Loucy (cell line): Measurements from ENCODE around the gene ZBTB18.

Experiments
- H2AFZ ChIP-seq: fragments of 200-600 bp; sonication (generic); 2 replicates; pipeline ENCODE4 v1.6.0; 2016; ENCODE audit warnings: antibody characterized with exemption, mild to moderate bottlenecking, low read length, moderate library complexity
- H3F3A ChIP-seq: fragments of 200-600 bp; 2 replicates; pipeline ENCODE4 v1.6.0; 2016; ENCODE audit warnings: antibody characterized with exemption, low read depth, mild to moderate bottlenecking
- H3K27me3 ChIP-seq: fragments of 200-600 bp; sonication (generic); 2 replicates; pipeline ENCODE4 v1.6.1; 2014; ENCODE audit warnings: low read length, mild to moderate bottlenecking; ENCODE audit not compliant: insufficient read depth, poor library complexity, severe bottlenecking
- H3K36me3 ChIP-seq: fragments of 200-600 bp; sonication (generic); 2 replicates; pipeline ENCODE4 v1.6.1; 2016; ENCODE audit warnings: low read length; ENCODE audit not compliant: insufficient read depth
- H3K4me1 ChIP-seq: fragments of 200-600 bp; sonication (generic); 2 replicates; pipeline ENCODE4 v1.5.1; 2014; ENCODE audit warnings: low read length, mild to moderate bottlenecking; ENCODE audit not compliant: insufficient read depth, poor library complexity, severe bottlenecking
- H3K4me2 ChIP-seq: fragments of 200-600 bp; sonication (generic); 2 replicates; pipeline ENCODE4 v1.6.0; 2014; ENCODE audit warnings: antibody characterized with exemption, low read length, low read depth, mild to moderate bottlenecking; ENCODE audit not compliant: poor library complexity, severe bottlenecking
- H3K4me3 ChIP-seq: fragments of 200-600 bp; sonication (generic); 2 replicates; pipeline ENCODE4 v1.5.1; 2014; ENCODE audit warnings: low read length, mild to moderate bottlenecking, mixed read lengths; ENCODE audit not compliant: poor library complexity, severe bottlenecking
- H3K79me2 ChIP-seq: fragments of 200-600 bp; sonication (generic); 2 replicates; pipeline ENCODE4 v1.6.1; 2014; ENCODE audit warnings: low read length; ENCODE audit not compliant: insufficient read depth
- H3K9ac ChIP-seq: fragments of 200-600 bp; sonication (generic); 2 replicates; pipeline ENCODE4 v1.6.0; 2014; ENCODE audit warnings: mild to moderate bottlenecking, low read depth, low read length, moderate library complexity; ENCODE audit not compliant: poor library complexity, severe bottlenecking
- H3K9me2 ChIP-seq: fragments of 200-600 bp; sonication (generic); replicated peaks from 2 replicates; pipeline ENCODE4 v1.6.1; 2016; ENCODE audit warnings: low read depth, low read length, mixed read lengths
- H3K9me3 ChIP-seq: fragments of 200-600 bp; sonication (generic); 2 replicates; pipeline ENCODE4 v1.6.1; 2014; ENCODE audit warnings: mild to moderate bottlenecking, antibody characterized with exemption, low read length, low read depth; ENCODE audit not compliant: insufficient read depth
- H4K20me1 ChIP-seq: fragments of 200-600 bp; sonication (generic); 2 replicates; pipeline ENCODE4 v1.6.0; 2014; ENCODE audit warnings: antibody characterized with exemption, low read length, mild to moderate bottlenecking; ENCODE audit not compliant: insufficient read depth, poor library complexity, severe bottlenecking
- CTCF ChIP-seq: fragments of 200-600 bp; sonication (generic); conservative IDR thresholded peaks from 2 replicates; pipeline ENCODE4 v1.5.1; 2014; ENCODE audit warnings: mild to moderate bottlenecking, antibody characterized with exemption, low read length
- EZH2phosphoT487 ChIP-seq: fragments of 200-600 bp; IDR thresholded peaks from 2 replicates; pipeline ENCODE4 v1.6.1; 2018; ENCODE audit warnings: antibody characterized with exemption, mild to moderate bottlenecking, moderate library complexity, borderline replicate concordance

Gene ZBTB18

GRCh38 chr1:244089561-244089960 is 38.5 kb downstream of the ZBTB18 start:
- no peaks in the 10 kb centered on the region for H3F3A ChIP-seq
- no peak for TF ChIP-seq EZH2phosphoT487
- no peak for TF ChIP-seq CTCF
- no peaks in the 10 kb centered on the region for H3K4me1 ChIP-seq
- no peaks in the 10 kb centered on the region for H4K20me1 ChIP-seq
- H3K9me2 ChIP-seq, result no peaks in the 10 kb centered on the region
- H2AFZ ChIP-seq, result no peak overlapping the region
- H3K9me3 ChIP-seq, result no peaks in the 10 kb centered on the region
- H3K4me3 ChIP-seq, result no peak overlapping the region
- H3K79me2 ChIP-seq, result no peaks in the 10 kb centered on the region
- no peak overlapping the region for H3K9ac ChIP-seq
- no peaks in the 10 kb centered on the region for H3K36me3 ChIP-seq
- H3K27me3 ChIP-seq, result no peaks in the 10 kb centered on the region
- H3K4me2 ChIP-seq, result no peak overlapping the region

GRCh38 chr1:244090645-244091044 is 39.6 kb downstream of the ZBTB18 start:
- no peak for TF ChIP-seq CTCF
- TF ChIP-seq EZH2phosphoT487, result no peak
- H2AFZ ChIP-seq, result no peak overlapping the region
- H3K9me3 ChIP-seq, result no peaks in the 10 kb centered on the region
- no peaks in the 10 kb centered on the region for H3K36me3 ChIP-seq
- H3K79me2 ChIP-seq, result no peaks in the 10 kb centered on the region
- no peaks in the 10 kb centered on the region for H4K20me1 ChIP-seq
- H3K4me2 ChIP-seq, result no peak overlapping the region
- H3K4me3 ChIP-seq, result no peak overlapping the region
- no peak overlapping the region for H3K9ac ChIP-seq
- no peaks in the 10 kb centered on the region for H3F3A ChIP-seq
- no peaks in the 10 kb centered on the region for H3K9me2 ChIP-seq
- no peaks in the 10 kb centered on the region for H3K27me3 ChIP-seq
- H3K4me1 ChIP-seq, result no peaks in the 10 kb centered on the region

GRCh38 chr1:244092293-244092963 is 41.3 kb downstream of the ZBTB18 start:
- Histone ChIP-seq H3K79me2 (no peaks in the 10 kb centered on the region), H3K9me3 (no peaks in the 10 kb centered on the region), H4K20me1 (no peaks in the 10 kb centered on the region), H3K4me3 (no peak overlapping the region), H3K9ac (no peak overlapping the region), H3F3A (no peaks in the 10 kb centered on the region), H3K9me2 (no peaks in the 10 kb centered on the region), H3K27me3 (no peaks in the 10 kb centered on the region), H3K4me2 (no peak overlapping the region), H2AFZ (no peak overlapping the region), H3K36me3 (no peaks in the 10 kb centered on the region), H3K4me1 (no peaks in the 10 kb centered on the region)
- TF ChIP-seq EZH2phosphoT487, result no peak
- no peak for TF ChIP-seq CTCF
